GM12873 (cell line): Measurements from ENCODE around the gene GOLGA6L2.

ENCODE experiments used
- CTCF ChIP-seq: IDR thresholded peaks from 2 replicates; pipeline ENCODE4 v1.5.1; 2012; ENCODE audit warnings: low read depth, mild to moderate bottlenecking, moderate library complexity, low read length, control low read depth; ENCODE audit not compliant: insufficient read depth; ENCODE audit errors: missing control alignments

Gene GOLGA6L2

DNA sequence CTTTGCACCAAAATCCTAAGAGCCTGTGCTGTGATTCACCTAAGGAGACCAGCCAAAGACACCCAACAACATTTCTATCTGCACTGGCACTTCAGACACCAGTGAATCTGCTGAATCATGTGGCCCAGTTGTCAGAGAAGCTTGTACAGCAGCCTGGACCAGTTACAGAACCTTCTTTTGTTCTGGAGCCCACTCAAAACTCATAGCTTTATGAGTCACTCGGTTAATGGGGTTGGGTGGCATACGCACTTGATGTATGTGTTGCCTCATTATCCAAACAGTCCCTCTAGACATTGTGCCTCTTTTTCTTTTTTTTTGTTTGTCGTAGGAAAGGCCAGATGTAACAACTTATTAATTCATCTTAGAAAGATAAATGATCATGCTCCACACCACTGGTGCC, 25.6 kb upstream of the GOLGA6L2 start:
- TF ChIP-seq CTCF, result no peak

GRCh38 chr15:23472033-23472432, 25.0 kb upstream of the GOLGA6L2 start:
- no peak for TF ChIP-seq CTCF

GRCh38 chr15:23467110-23467600, 20.1 kb upstream of the GOLGA6L2 start:
- peak; percentile 26 for TF ChIP-seq CTCF

- TF ChIP-seq CTCF, result no peak
Measured at GRCh38 chr15:23457890-23458289, 10.8 kb upstream of the GOLGA6L2 start.

- no peak for TF ChIP-seq CTCF
Measured at GRCh38 chr15:23446215-23447106, 582 bp downstream of the GOLGA6L2 start.

GRCh38 chr15:23444269-23444668, 2.8 kb downstream of the GOLGA6L2 start:
- TF ChIP-seq CTCF, result no peak

DNA sequence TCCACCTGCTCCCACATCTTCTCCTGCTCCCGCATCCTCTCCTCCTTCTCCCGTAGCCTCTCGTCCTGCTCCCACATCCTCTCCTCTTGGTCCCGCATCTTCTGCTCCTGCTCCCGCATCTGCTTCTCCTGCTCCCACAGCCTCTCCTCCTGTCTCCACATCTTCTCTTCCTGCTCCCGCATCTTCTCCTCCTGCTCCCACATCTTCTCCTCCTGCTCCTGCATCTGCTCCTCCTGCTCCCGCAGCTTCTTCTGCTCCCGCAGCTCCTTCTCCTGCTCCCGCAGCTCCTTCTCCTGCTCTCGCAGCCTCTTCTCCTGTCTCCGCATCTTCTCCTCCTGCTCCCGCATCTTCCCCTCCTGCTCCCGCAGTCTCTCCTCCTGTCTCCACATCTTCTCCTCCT, 5.8 kb downstream of the GOLGA6L2 start:
- no peak for TF ChIP-seq CTCF
